ENCODE data around the gene URB1. TPM values are rescaled to one million over a fixed set of nuclear protein-coding genes. Genes with fewer than 3 reads are reported as not detected.

Gene URB1
- total and polyA plus RNA-seq, 4 donors: 3.7 to 17.6 (median 11.4) TPM

DNA sequence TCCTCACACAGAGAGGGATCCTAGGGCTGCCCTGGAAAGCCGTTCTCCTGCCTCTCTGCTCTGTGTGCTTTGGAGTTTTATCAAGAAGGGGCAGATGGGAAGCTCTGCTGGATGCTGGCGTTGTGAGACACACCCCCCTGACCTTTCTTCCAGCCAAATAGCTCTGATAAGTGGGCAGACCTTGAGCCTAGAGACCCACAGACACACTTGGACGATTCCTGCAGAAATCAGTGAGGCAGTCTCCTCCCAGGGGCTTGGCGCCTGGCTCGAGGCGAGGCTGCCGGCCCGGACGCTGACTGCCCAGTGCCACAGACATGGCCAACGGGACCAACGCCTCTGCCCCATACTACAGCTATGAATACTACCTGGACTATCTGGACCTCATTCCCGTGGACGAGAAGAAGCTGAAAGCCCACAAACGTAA lies 94.1 kb downstream of the URB1 start, which contains the start of gene MRAP:
TSS of gene MRAP (plus strand) at position 198 of the 424 bp plus-strand sequence. CDS start at position 315, 117 bp downstream.
- no peaks in the 10 kb centered on the region for H3K27me3 ChIP-seq (ENCODE audit: control insufficient read depth in 3 of 3, insufficient read depth in 3 of 3, low read length in 2 of 3)
- WGBS, 2 donors: 86 to 92% methylated on average over 14 of the region's 14 CpGs
- DNase-seq (no peak), ATAC-seq (ENCODE audit: insufficient read depth, low FRiP score) (no peak)
- TF ChIP-seq, protein P1, sequence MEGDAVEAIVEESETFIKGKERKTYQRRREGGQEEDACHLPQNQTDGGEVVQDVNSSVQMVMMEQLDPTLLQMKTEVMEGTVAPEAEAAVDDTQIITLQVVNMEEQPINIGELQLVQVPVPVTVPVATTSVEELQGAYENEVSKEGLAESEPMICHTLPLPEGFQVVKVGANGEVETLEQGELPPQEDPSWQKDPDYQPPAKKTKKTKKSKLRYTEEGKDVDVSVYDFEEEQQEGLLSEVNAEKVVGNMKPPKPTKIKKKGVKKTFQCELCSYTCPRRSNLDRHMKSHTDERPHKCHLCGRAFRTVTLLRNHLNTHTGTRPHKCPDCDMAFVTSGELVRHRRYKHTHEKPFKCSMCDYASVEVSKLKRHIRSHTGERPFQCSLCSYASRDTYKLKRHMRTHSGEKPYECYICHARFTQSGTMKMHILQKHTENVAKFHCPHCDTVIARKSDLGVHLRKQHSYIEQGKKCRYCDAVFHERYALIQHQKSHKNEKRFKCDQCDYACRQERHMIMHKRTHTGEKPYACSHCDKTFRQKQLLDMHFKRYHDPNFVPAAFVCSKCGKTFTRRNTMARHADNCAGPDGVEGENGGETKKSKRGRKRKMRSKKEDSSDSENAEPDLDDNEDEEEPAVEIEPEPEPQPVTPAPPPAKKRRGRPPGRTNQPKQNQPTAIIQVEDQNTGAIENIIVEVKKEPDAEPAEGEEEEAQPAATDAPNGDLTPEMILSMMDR (IDR thresholded peaks at IDR 0.05; ENCODE audit: control extremely low read depth, extremely low read depth): no peak
- H3K4me3 ChIP-seq: no peak within 1 kb of the TSS
- no peaks in the 10 kb centered on the region for H3K4me1 ChIP-seq (ENCODE audit: control insufficient read depth in 5 of 5, insufficient read depth in 5 of 5, low read length in 5 of 5)
- peak within 1 kb of the TSS in 1 of 2 donors; percentile 9 for H3K27ac ChIP-seq (ENCODE audit: low read depth in 1 of 2, low read length in 1 of 2)
- no peaks in the 10 kb centered on the region for H3K9me3 ChIP-seq (ENCODE audit: control insufficient read depth in 4 of 4, insufficient read depth in 3 of 4, low read length in 3 of 4)
- no peak within 1 kb of the TSS for H3K9ac ChIP-seq (ENCODE audit: insufficient read depth in 1 of 2, low read length in 2 of 2)
- peaks cover 0 to 6% (median 0%) of the 10 kb centered on the region in 4 donors for H3K36me3 ChIP-seq (ENCODE audit: control insufficient read depth in 4 of 4, insufficient read depth in 4 of 4, low read length in 4 of 4)

- no peak overlapping the region for H3K27ac ChIP-seq (ENCODE audit: low read depth in 1 of 2, low read length in 1 of 2)
- 65 to 69% methylated on average over 6 of the region's 6 CpGs for WGBS, 2 donors
- DNase-seq (peak in 2 of 3 donors; percentile 29 to 52), ATAC-seq (ENCODE audit: insufficient read depth, low FRiP score) (peak; percentile 14)
- H3K9ac ChIP-seq (ENCODE audit: insufficient read depth in 1 of 2, low read length in 2 of 2): no peak overlapping the region
- TF ChIP-seq, protein P1 (IDR thresholded peaks at IDR 0.05; ENCODE audit: control extremely low read depth, extremely low read depth): no peak
- H3K9me3 ChIP-seq (ENCODE audit: control insufficient read depth in 4 of 4, insufficient read depth in 3 of 4, low read length in 3 of 4): no peaks in the 10 kb centered on the region
- no peak overlapping the region for H3K4me3 ChIP-seq
- no peaks in the 10 kb centered on the region for H3K4me1 ChIP-seq (ENCODE audit: control insufficient read depth in 5 of 5, insufficient read depth in 5 of 5, low read length in 5 of 5)
- H3K36me3 ChIP-seq (ENCODE audit: control insufficient read depth in 4 of 4, insufficient read depth in 4 of 4, low read length in 4 of 4): peaks cover 0 to 6% (median 0%) of the 10 kb centered on the region in 4 donors
- H3K27me3 ChIP-seq (ENCODE audit: control insufficient read depth in 3 of 3, insufficient read depth in 3 of 3, low read length in 2 of 3): no peaks in the 10 kb centered on the region
Measured at GRCh38 chr21:32298148-32298559, 94.7 kb downstream of the URB1 start.

DNA sequence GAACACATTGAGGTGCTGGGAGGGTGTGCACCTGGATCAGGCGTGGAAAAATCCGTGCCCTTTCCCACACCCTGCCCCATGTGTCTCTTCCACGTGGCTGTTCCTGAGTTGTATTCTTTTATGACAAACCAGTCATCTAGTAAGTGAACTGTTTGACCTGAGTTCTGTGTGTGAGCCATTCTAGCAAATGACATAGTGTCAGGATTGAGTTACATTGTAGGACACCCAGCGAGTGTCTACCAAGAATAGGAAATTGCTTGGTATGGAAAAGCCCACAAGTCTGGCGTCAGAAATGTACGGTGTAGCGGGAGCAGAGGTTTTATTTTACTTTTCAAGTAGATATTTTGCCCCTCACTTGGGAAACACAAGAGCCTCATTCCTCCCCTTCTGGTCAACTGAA lies 95.4 kb downstream of the URB1 start:
- ATAC-seq (ENCODE audit: insufficient read depth, low FRiP score) (no peak), DNase-seq (no peak)
- TF ChIP-seq, protein P1 (IDR thresholded peaks at IDR 0.05; ENCODE audit: control extremely low read depth, extremely low read depth): no peak
- H3K9me3 ChIP-seq (ENCODE audit: control insufficient read depth in 4 of 4, insufficient read depth in 3 of 4, low read length in 3 of 4): no peaks in the 10 kb centered on the region
- no peaks in the 10 kb centered on the region for H3K4me1 ChIP-seq (ENCODE audit: control insufficient read depth in 5 of 5, insufficient read depth in 5 of 5, low read length in 5 of 5)
- no peak overlapping the region for H3K9ac ChIP-seq (ENCODE audit: insufficient read depth in 1 of 2, low read length in 2 of 2)
- H3K27me3 ChIP-seq (ENCODE audit: control insufficient read depth in 3 of 3, insufficient read depth in 3 of 3, low read length in 2 of 3): no peaks in the 10 kb centered on the region
- 94 to 96% methylated on average over 7 of the region's 7 CpGs for WGBS, 2 donors
- H3K4me3 ChIP-seq: no peak overlapping the region
- no peak overlapping the region for H3K27ac ChIP-seq (ENCODE audit: low read depth in 1 of 2, low read length in 1 of 2)
- H3K36me3 ChIP-seq (ENCODE audit: control insufficient read depth in 4 of 4, insufficient read depth in 4 of 4, low read length in 4 of 4): peaks cover 0 to 6% (median 0%) of the 10 kb centered on the region in 4 donors

DNA sequence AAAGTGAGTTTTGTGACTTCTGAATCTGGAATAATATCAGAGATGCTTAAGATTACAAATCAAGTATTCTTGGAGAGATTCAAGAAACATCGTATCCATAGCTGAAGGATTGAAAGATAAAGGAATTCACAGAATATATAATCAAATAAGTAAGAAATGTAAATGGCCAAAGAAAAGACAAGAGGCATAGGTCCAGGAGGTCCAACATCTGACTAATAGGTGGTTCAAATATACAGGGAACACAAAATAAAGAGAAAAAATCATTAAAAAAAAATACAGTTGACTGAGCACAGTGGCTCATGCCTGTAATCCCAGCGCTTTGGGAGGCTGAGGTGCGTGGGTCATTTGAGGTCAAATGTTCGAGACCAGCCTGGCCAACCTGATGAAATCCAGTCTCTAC lies 107.3 kb downstream of the URB1 start:
- WGBS, 2 donors: 93 to 96% methylated on average over 4 of the region's 4 CpGs
- TF ChIP-seq, protein P1 (IDR thresholded peaks at IDR 0.05; ENCODE audit: control extremely low read depth, extremely low read depth): no peak
- no peak overlapping the region for H3K4me3 ChIP-seq
- ATAC-seq (ENCODE audit: insufficient read depth, low FRiP score) (no peak), DNase-seq (no peak)
- no peak overlapping the region for H3K27ac ChIP-seq (ENCODE audit: low read depth in 1 of 2, low read length in 1 of 2)
- no peaks in the 10 kb centered on the region for H3K4me1 ChIP-seq (ENCODE audit: control insufficient read depth in 5 of 5, insufficient read depth in 5 of 5, low read length in 5 of 5)
- H3K36me3 ChIP-seq (ENCODE audit: control insufficient read depth in 4 of 4, insufficient read depth in 4 of 4, low read length in 4 of 4): peaks cover 0 to 3% (median 0%) of the 10 kb centered on the region in 4 donors
- no peaks in the 10 kb centered on the region for H3K9me3 ChIP-seq (ENCODE audit: control insufficient read depth in 4 of 4, insufficient read depth in 3 of 4, low read length in 3 of 4)
- no peaks in the 10 kb centered on the region for H3K27me3 ChIP-seq (ENCODE audit: control insufficient read depth in 3 of 3, insufficient read depth in 3 of 3, low read length in 2 of 3)
- no peak overlapping the region for H3K9ac ChIP-seq (ENCODE audit: insufficient read depth in 1 of 2, low read length in 2 of 2)
